ENCODE measurements around the gene RHOBTB1. TPM values are rescaled to one million over a fixed set of nuclear protein-coding genes. Genes with fewer than 3 reads are reported as not detected.
"Not testable (repeated sequence)": the region's sequence is repeated elsewhere in the genome, so short reads cannot be mapped to it uniquely, and the experiment has no call there.

RHOBTB1 gene
- total RNA-seq, 1 donor from 2014 or later = 14.4 TPM

GRCh38 chr10:60848680-60849079, 95.3 kb downstream of the RHOBTB1 start:
- Mint-ChIP-seq H3K4me1 (ENCODE audit: low read depth, unreplicated experiment) (peaks cover 4% of the 10 kb centered on the region), H3K27ac (ENCODE audit: unreplicated experiment) (no peak overlapping the region), H3K27me3 (ENCODE audit: unreplicated experiment) (peaks cover 2% of the 10 kb centered on the region), H3K9me3 (ENCODE audit: unreplicated experiment) (no peaks in the 10 kb centered on the region), H3K36me3 (ENCODE audit: unreplicated experiment) (no peaks in the 10 kb centered on the region), H3K4me3 (ENCODE audit: unreplicated experiment) (no peak overlapping the region)
- no peak for TF ChIP-seq CTCF (IDR thresholded peaks at IDR 0.05; ENCODE audit: partially characterized antibody, unreplicated experiment)
- DNase-seq = no peak

- no peak overlapping the region for H3K27ac Mint-ChIP-seq (ENCODE audit: unreplicated experiment)
- peaks cover 4% of the 10 kb centered on the region for H3K4me1 Mint-ChIP-seq (ENCODE audit: low read depth, unreplicated experiment)
- no peaks in the 10 kb centered on the region for H3K36me3 Mint-ChIP-seq (ENCODE audit: unreplicated experiment)
- DNase-seq = no peak
- peaks cover 2% of the 10 kb centered on the region for H3K27me3 Mint-ChIP-seq (ENCODE audit: unreplicated experiment)
- no peak for TF ChIP-seq CTCF (IDR thresholded peaks at IDR 0.05; ENCODE audit: partially characterized antibody, unreplicated experiment)
- no peaks in the 10 kb centered on the region for H3K9me3 Mint-ChIP-seq (ENCODE audit: unreplicated experiment)
- H3K4me3 Mint-ChIP-seq (ENCODE audit: unreplicated experiment) = no peak overlapping the region
Observed at GRCh38 chr10:60848126-60848525, 95.9 kb downstream of the RHOBTB1 start.

- Mint-ChIP-seq H3K9me3 (ENCODE audit: unreplicated experiment) (no peaks in the 10 kb centered on the region), H3K4me3 (ENCODE audit: unreplicated experiment) (no peak overlapping the region), H3K27me3 (ENCODE audit: unreplicated experiment) (peaks cover 2% of the 10 kb centered on the region), H3K4me1 (ENCODE audit: low read depth, unreplicated experiment) (no peaks in the 10 kb centered on the region), H3K36me3 (ENCODE audit: unreplicated experiment) (no peaks in the 10 kb centered on the region), H3K27ac (ENCODE audit: unreplicated experiment) (no peak overlapping the region)
- DNase-seq = no peak
- TF ChIP-seq CTCF (IDR thresholded peaks at IDR 0.05; ENCODE audit: partially characterized antibody, unreplicated experiment) = no peak
Observed at GRCh38 chr10:60846173-60846572, 97.8 kb downstream of the RHOBTB1 start.

- H3K27me3 Mint-ChIP-seq (ENCODE audit: unreplicated experiment) = peaks cover 2% of the 10 kb centered on the region
- H3K27ac Mint-ChIP-seq (ENCODE audit: unreplicated experiment) = no peak overlapping the region
- no peaks in the 10 kb centered on the region for H3K9me3 Mint-ChIP-seq (ENCODE audit: unreplicated experiment)
- no peaks in the 10 kb centered on the region for H3K4me1 Mint-ChIP-seq (ENCODE audit: low read depth, unreplicated experiment)
- H3K36me3 Mint-ChIP-seq (ENCODE audit: unreplicated experiment) = no peaks in the 10 kb centered on the region
- no peak for TF ChIP-seq CTCF (IDR thresholded peaks at IDR 0.05; ENCODE audit: partially characterized antibody, unreplicated experiment)
- DNase-seq = no peak
- no peak overlapping the region for H3K4me3 Mint-ChIP-seq (ENCODE audit: unreplicated experiment)
Observed at GRCh38 chr10:60845038-60845437, 98.9 kb downstream of the RHOBTB1 start.

- no peaks in the 10 kb centered on the region for H3K27me3 Mint-ChIP-seq (ENCODE audit: unreplicated experiment)
- no peak overlapping the region for H3K27ac Mint-ChIP-seq (ENCODE audit: unreplicated experiment)
Observed at GRCh38 chr10:60842694-60843093, 101.3 kb downstream of the RHOBTB1 start.

GRCh38 chr10:60841227-60841626, 102.8 kb downstream of the RHOBTB1 start:
- not testable (repeated sequence) for H3K4me3 Mint-ChIP-seq (ENCODE audit: unreplicated experiment); H3K27ac Mint-ChIP-seq (ENCODE audit: unreplicated experiment); H3K36me3 Mint-ChIP-seq (ENCODE audit: unreplicated experiment)

More at GRCh38 chr10:60842694-60843093, 101.3 kb downstream of the RHOBTB1 start:
- TF ChIP-seq CTCF (IDR thresholded peaks at IDR 0.05; ENCODE audit: partially characterized antibody, unreplicated experiment) = no peak
- Mint-ChIP-seq H3K4me3 (ENCODE audit: unreplicated experiment) (no peak overlapping the region), H3K9me3 (ENCODE audit: unreplicated experiment) (no peaks in the 10 kb centered on the region), H3K4me1 (ENCODE audit: low read depth, unreplicated experiment) (no peaks in the 10 kb centered on the region), H3K36me3 (ENCODE audit: unreplicated experiment) (no peaks in the 10 kb centered on the region)
- DNase-seq = no peak

More at GRCh38 chr10:60841227-60841626, 102.8 kb downstream of the RHOBTB1 start:
- not testable (repeated sequence) for H3K9me3 Mint-ChIP-seq (ENCODE audit: unreplicated experiment); DNase-seq; H3K27me3 Mint-ChIP-seq (ENCODE audit: unreplicated experiment); H3K4me1 Mint-ChIP-seq (ENCODE audit: low read depth, unreplicated experiment)
